CD1c-positive myeloid dendritic cell (primary cell): ENCODE measurements around the gene CHN2.

Experiments
- DNase-seq: peaks from one replicate; pipeline ENCODE4 v3.0.0-alpha.2; 2016; ENCODE audit errors: extremely low spot score

Gene CHN2

DNA sequence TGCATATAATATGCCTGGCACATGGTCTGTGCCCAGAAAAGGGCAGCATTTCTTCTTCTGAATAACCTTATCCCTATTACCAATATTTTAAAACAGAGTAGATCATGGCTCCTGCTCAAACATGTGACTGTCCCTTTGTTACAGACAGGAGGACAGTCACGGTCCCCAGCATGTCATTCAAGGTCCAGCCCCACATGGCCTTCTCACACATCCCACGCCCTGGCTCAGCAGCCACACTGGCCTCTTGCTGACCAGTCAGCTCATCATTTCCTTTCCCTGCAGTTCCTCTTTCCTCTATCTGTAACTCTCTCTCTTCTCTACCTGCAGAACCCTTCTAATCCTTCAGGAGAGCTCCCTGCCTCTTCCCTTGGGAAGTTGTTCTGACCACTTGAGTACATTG, 167.8 kb downstream of the CHN2 start:
- DNase-seq = no peak

DNA sequence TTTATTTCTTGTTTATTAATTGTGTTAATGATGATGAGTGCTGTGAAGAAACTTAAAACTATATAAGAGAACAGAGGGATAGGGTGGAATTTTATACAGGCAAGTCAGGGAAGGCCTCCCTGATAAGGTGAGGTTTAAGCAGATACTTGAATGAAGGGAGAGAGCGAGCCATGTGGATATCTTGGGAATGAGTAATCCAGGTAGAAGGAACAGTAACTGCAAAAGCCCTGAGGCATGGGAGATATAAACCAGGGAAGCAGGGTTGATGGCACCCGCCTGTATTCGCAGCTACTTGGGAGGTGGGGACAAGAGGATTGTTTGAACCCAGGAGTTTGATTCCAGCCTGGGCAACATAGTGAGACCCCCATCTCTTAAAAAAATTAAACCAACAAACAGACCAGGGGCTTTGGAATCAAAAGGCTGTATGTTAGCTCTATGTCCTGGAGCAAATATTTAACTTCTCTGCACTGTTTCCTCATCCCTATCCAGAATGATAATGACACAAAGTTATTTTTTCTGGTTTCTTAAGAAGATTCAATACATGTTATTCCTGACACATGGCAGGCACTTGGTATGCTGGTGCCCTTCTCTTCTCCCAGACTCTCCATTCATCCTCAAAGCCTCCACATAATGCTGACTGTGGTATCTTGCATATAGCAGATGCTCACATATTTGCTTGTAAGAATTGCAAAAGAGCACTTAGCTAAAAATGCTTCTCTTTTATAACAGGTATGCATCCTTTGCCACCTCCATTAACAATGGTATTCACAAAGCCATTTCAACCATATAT, 169.3 kb downstream of the CHN2 start:
- no peak for DNase-seq

DNA sequence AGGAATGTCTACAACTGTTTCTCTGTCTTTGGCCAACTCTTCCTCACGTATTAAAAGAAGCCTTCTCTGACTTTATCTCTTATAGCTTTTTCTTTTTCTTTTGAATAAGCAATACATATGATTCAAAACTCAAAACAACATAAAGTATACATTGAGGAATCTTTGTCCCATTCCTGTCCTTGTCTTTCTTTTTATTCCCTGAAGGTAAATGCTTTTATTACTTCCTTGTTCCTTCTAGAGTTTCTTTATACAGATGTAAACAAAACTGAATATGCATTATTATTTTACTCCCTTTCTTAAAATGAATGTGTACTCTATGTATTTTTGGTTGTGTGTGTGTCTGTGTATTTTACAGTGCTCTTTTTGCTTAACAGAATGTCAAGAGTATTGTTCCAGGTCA, 170.1 kb downstream of the CHN2 start:
- no peak for DNase-seq

DNA sequence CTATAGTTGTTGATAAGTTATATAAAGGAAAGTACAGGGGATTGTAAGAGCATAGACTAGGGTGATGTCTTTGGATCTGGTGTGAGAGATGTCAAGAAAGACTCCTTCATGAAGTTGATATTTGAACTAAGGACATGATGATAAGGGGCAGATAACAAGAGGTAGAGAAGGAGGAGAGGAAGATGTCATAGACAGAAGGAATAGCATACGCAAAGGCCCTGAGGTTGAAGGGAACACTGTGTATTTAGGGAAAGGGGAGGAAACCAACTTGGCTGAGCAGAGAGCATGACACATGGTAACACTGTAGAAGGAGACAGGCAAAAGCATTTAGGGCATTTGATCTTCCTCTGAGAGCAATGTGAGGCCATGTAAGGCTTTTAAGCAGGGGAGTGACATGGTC, 170.8 kb downstream of the CHN2 start:
- no peak for DNase-seq

DNA sequence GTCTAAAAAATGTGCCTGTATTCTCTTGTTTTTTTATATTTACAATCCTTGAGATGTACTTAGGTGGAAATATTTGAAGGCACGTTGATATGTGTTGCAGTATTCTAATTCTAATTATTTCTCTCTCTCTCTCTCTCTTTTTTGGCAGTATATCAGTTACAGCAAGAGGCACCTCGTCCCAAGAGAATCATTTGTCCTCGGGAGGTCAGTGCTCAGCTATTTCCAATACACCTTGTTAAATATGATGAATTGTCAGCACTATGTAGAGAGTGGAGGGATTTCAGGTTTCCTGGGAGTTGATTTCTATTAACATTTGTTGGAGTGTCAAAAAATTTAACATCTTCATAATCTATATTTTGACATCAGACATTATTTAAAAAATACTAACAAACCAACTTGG, 173.2 kb downstream of the CHN2 start:
- DNase-seq = no peak

DNA sequence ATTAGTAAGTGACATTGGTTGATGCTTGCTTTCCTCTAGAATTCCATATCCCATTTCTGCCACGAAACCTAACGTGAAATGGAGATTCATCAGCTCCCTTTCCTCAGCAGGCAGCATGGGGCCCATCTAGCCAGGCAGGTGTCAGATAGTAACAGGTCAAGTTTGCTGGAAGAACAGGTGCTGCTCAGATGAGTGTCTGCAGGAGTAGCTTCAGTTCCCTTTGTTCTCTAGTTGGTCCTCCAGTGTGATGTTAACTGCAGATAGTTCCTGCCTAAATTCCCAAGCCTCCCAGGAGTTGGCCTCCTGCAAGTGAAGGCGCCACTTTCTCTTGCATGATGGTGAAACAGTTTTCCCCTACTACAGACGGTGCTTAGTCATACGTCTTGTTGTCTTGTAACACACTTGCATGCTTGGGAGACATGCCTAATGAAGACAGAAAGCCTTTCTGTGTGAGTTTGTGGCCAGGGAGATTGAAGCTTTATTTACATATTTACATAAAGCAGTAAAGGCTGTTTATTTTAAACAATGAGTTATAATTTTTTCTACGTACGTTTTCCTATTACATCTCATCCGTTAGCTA, 175.4 kb downstream of the CHN2 start:
- DNase-seq = no peak

DNA sequence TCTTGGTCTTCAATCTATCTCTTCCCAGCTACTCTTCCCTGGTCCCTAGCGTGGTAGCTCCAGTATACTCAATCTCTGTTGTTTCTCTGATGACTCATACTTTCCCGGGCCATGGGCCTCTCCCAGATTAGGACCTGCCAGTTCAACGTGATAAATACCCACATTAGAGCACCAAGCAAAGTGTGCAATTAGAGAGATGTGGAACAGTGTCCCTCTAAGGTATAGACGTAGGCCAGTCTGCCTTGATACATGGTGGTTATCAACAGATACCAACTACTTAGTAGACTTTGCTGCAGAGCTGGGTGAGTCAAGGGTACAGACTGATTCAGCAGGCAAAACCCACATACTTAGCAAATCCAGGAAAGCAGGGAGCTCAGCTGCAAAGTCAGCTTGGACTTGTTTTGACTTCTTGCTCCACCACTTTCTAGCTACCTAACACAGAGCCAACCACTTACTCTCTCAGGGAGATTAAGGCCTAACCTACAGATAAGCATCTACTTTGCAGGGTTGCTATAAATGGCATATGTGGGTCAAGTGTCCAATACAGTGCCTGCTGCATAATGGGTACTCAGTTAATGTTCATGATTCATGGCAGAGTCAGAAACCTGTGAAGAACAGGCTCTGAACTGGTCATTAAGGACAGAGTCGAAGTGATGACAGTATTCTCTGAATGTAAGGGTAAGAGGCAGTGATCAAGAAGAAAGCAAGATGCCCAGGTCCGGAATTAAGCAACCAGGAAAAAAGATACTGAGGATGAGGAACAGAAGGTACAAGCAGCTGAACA, 176.1 kb downstream of the CHN2 start:
- DNase-seq = no peak

DNA sequence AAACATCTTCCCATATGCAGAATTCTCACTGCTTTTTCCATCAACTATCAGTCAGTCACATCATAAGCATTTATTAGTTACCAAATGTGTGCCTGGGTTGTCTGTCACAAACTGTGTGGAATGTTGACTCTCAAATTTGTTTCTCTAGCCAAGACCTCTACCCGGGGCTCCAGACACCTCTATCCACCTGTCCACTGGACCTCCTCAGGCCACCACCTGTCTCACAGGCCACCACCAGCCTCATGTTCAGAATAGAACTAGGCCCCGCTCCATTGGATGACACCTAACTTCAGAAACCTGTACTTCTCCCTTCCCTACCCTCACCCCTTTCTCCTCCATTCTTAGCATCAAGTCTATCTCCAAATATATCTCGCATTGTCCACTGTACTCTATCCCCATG, 176.9 kb downstream of the CHN2 start:
- DNase-seq = no peak

DNA sequence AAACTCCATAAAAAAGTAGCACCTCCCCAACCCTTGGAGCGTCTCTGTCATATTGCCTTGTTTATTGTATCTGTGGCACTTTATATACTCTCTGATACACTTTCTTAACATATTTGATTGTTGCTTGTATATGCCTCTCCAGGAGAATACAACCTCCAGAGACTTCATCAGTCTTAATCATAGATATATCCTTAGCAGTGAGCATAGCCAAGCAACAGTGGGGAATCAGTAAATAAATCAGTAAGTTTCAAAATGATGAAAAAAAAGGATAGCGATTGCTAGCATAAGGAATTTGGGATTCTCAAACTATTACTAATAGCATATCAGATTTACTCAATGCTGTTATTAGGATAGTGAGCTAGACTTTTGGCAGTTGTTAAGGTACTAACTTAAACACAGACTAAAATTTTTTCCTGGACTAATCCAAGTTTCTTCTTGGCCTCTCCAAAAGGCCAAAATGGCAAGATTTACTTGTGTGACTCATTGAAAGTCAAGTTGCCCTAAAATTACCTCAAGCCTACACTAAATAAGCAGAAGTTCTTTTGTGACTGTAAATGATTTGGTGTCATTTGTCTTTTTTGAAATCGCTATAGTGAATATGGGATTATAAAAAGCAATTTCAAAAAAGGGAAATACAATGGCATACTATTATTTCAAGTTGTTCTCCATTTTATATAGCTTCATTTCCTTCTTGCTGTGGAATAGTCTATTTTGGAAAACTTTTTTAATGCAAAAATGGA, 177.9 kb downstream of the CHN2 start:
- DNase-seq = peak; percentile 55

DNA sequence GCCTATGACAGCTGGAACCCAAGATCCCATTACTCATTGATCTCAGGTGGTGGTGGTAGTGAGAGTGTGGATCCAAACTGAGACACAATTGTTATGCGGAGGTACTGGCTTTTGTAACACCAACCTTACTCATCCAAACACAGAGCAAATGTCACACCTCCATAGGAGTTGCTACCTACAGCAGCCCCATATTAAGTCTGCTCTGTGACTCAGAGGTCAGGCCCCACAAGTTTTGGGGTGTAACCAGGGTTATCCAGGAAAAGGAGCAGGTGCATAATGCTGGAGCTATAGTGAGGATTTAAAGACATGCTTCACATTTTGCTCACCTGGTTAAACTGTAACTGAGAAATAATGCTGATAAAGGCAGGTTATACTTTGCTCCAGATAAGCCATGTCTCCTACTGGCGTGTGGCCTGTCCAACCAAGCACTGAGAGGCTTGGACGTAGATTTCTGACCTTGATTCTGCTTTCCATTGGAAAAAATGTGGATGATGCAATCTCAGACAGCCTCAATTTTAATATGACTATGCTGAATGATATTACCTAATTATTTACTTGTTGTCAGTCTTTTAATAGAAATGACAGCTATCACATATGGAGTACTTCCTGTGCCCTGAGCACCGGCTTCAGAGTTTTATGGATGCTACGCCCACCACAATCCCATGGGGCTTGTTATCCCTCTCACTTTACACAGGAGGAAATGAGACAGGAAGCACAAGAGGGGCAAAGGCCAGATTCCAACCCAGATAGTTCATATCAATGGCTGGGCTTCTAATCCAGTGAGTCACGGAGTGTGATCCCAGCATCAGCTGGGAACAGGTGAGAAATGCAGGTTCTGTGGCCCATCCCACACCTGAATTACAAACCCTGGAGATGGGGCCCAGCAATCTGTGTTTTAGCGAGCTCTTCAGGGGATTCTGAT, 181.3 kb downstream of the CHN2 start:
- no peak for DNase-seq

DNA sequence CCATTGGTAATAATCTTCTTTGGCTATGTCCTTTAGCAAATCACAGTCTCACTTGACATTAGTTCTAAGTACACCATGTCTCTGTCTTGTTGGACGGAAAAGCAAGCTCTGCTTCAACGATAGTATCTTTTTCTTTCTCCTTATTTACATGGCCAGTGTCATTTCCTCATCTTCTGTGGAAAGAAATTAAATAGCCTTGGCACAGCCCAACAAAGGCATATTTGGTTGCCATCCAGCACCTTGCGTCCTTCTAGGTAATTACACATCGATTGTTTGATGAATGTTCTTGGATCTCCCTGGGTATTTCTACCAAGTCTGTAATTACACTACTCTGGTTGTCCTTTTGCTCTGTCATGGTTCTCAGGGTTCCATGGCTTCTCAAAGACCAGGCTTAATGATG, 183.1 kb downstream of the CHN2 start:
- DNase-seq = no peak

DNA sequence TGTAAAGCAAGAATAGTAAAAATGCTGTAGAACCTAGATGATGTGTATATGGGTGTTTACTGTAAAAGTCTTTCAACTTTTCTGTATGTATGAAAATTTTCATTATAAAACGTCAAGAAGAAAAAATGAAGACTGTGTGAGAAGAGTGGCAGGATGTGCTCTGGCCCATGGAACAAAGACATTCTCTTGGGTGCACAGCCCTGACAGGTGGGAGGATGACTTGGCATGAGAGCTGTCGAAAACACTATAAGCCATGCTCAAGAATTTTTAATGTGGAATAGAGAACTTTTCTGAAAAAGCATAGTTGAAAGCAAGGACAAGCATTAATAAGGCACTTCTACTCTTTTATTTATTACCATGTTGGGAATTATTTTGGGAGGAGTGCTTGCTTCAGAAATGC, 185.0 kb downstream of the CHN2 start:
- no peak for DNase-seq

DNA sequence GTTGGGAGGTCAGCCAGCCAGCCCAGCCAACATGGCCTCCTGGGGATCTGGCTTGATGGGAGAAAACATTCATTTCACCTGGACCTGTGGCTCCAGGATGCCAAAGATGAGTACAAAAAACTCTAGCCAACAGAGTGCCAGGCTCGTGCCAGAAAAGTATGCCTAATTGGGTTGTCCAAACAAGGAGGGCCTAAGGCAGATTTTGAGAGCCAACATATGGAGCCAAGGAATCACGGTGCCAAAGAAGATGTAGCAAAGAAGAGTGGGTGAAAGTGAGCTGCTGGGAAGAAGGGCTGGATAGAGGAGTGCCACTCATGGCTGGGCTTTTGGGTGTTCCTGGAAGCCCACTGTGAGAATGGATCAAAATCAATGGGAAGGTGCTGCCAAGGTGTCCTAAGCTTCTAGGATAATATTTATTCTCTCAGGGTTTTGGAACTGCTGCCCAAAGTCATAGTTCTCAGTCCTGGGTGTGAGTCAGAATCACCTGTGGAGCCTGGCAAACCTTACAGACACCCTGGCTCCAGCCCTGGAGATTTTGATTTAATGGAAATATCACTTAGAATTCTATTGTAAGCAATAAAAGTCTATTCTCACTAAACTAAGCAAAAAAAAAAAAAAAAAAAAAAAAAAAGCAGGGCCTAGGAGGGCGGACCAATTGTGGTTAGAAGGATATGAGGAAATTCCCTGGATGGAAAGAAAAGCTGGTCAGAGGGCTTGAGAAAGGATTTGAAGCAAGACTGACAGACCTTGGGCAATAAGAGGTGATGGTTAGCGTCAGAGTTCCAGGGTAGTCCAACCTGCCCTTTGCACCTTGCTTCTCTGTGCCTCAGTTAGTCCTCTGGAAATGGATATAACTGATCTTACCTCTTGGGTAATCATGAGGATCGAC, 186.9 kb downstream of the CHN2 start:
- DNase-seq = no peak

DNA sequence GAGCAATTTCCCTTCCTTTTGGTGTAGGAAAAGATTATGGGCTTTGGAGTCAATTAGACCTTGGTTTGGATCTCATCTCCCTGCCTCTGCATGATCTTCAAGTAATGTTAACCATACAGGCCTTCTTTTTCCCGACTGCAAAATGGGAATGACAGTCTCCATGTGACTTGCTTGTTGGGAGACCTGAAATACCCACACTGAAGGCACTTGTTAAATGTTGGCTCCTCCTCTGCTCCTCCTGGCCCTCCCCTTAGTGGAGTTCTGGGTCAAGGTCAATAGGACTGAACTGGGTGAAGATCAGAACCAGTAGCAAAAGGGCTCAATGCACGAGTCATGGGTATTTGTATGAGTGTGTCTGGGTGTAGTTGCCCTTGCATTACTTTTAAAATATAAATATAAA, 189.7 kb downstream of the CHN2 start:
- no peak for DNase-seq

DNA sequence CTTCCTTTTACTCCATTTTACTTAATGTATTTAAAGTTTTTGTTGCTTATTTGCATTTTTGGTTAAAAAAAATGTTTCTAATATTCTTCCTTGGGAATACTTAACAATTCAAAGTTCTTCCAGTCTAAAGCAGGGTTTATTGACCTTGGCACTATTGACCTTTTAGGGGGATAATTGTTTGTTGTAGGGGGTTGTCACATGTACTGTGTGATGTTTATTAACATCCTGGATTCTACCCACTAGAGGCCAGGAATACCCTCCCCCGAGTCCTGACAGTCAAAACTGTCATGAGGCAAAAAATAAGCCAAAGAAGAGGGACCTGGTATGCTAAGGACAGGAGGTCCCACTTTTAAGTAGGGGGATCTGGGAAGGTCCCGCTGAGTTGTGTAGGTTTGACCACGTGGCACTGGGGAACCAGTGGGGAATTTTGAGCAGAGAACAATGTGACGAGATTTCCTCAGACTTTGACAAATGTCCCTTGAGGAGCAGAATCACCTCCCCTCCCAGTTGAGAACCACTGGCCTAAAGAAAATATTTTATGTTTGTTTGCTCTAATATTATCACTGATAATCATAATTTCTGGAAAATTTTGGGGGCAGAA, 190.7 kb downstream of the CHN2 start:
- no peak for DNase-seq

DNA sequence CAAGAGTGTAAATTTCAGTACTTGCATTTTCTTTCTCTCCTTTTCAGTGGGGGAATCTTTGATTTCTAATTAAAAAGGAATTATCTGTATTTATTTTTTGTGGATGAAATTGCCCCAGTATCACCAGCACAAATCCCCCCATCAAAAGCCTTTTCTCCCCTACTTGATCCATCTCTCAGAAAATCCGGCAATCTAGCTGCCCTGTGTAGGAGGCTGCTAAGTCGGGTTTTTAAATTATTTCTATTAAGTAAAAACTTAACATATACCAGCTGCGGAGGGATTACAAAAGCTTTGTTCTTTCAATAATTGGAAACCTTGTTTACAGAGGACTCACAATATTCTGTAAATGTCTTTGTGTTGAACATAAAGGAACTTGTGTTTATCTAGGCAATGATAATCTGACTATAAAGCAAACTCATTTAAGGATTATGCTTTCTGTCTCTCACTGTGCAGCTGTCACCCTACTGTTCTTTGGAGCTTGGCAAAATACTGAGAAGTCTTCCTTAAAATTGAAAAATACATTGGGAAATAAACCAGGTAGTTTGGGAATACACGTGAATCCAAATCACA, 191.7 kb downstream of the CHN2 start:
- DNase-seq = no peak

DNA sequence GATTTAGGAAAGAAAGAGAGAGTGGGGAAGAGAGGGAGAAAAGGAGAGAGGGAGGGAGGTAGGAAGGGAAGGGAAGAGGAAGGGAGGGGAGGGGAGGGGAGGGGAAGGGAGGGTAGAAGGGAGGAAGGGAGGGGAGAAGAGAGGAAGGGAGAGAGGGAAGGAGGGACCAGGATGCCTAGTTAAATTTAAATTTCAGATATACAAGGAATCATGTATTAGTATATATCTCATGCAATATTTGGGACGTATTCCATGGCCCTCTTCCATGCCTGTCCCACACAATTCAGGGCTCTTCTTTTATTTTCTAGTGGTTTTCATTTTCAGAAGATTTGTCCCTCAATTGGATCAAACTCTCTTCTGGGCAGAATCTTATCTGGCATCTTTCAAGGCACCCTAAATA, 196.7 kb downstream of the CHN2 start:
- DNase-seq = no peak

DNA sequence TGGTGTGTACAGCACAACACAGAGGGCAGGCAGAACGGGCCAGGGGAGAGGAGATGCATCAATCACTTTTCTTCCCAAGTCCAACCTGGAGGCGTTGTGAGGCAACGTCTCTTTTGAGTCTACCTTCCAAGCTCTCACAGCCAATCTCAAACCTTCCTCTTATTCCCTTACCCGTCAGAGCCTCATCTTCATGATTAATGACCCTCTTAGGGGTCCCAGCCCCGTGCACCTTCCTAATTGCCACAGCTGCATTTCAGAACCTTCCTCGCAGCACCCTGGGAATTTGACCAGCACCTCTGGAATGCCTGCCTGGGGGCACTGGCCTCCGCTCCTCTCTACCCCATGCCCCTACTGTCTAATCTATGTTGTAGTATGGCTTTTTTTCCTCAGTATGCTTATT, 199.7 kb downstream of the CHN2 start:
- DNase-seq = no peak

DNA sequence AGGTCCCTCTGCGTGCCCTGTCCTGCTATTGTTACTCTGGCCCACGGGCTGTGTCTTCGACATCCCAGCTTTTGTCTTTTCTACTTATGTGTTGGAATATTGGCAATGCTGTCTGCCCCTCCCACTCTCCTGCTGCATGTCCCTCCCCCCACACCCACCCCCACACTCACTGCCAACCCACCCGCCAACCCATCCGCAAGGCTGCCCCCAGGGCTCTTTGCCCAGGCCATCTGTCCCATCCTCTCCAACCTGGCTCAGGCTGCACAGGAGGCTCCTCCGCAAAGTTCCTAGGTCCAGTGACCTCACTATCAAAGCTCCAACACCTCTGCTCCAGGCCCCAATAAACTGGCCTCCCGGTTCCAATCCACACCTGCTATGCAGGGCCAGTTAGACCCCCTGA, 202.0 kb downstream of the CHN2 start:
- DNase-seq = no peak
